AG09319 (cell line): ENCODE data around the gene ARPC4.
A peak's percentile ranks its signal among the peaks of the same experiment; 100 is the strongest.

ENCODE experiments used
- DNase-seq: peaks from one replicate; pipeline ENCODE4 v3.0.0-alpha.2; 2010; ENCODE audit warnings: low read depth; ENCODE audit errors: extremely low read depth
- TF ChIP-seq, protein P1 (sequence below): IDR thresholded peaks from 2 replicates; pipeline ENCODE4 v1.5.1; 2011; ENCODE audit warnings: low read depth, mild to moderate bottlenecking, inconsistent platforms, low read length, moderate library complexity

Gene ARPC4

DNA sequence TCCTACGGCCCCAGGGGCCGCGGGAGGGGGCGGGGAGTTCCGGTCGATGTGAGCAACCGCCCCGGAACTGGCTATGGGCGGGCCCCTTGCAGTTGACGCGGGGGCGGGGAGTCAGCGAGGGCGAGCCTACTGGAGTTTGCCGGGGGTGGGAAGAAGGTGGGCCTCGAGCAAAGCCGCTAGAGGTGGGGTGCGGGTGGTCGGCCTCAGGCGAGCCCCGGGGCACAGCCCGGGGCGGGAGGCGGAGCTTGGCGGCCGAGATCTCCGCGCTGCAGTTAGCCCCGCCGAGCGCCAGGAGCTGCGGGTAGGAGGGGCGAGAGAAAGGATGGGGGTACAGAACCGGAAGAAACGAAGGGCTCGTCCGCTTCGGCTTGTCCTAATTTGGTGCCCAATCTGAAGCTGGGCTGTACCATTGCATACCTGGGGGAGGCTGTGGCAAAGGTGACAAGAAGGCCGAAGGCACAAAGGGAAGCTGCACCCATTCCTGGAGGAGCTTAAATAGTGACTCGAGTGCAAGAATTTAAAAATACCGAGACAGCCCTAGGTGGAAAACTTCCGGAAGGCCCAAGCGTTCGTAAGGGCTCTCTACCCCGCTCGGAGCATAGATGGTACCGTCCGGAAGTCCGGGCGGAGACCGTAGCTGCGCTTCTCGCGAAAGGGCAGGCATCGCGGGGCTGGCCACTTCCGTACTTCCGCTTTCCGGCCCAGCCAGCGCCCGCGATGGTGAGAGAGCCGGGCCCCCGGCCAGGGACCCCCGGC, at the start of gene ARPC4, which contains the start of gene TADA3:
TSS of gene ARPC4 (plus strand) at position 678 of the 756 bp plus-strand sequence. CDS start at position 718, 40 bp downstream.
TSS of gene TADA3 (minus strand) at position 69 of the 756 bp plus-strand sequence. CDS start 1,007 bp downstream, outside the sequence.
- TF ChIP-seq, protein P1, sequence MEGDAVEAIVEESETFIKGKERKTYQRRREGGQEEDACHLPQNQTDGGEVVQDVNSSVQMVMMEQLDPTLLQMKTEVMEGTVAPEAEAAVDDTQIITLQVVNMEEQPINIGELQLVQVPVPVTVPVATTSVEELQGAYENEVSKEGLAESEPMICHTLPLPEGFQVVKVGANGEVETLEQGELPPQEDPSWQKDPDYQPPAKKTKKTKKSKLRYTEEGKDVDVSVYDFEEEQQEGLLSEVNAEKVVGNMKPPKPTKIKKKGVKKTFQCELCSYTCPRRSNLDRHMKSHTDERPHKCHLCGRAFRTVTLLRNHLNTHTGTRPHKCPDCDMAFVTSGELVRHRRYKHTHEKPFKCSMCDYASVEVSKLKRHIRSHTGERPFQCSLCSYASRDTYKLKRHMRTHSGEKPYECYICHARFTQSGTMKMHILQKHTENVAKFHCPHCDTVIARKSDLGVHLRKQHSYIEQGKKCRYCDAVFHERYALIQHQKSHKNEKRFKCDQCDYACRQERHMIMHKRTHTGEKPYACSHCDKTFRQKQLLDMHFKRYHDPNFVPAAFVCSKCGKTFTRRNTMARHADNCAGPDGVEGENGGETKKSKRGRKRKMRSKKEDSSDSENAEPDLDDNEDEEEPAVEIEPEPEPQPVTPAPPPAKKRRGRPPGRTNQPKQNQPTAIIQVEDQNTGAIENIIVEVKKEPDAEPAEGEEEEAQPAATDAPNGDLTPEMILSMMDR: no peak
- peak; percentile 96 for DNase-seq

DNA sequence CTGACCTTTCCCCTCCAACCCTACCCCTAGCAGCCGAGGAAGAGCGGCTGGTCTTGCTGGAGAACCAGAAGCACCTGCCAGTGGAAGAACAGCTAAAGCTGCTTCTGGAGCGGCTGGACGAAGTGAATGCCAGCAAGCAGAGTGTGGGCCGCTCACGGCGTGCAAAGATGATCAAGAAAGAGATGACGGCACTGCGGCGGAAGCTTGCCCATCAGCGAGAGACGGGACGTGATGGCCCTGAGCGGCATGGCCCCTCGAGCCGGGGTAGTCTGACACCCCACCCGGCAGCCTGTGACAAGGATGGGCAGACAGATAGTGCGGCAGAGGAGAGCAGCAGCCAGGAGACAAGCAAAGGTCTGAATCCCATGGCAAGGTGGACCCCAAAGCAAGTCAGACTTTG, 49.3 kb upstream of the ARPC4 start:
- DNase-seq: no peak
- TF ChIP-seq, protein P1: no peak

DNA sequence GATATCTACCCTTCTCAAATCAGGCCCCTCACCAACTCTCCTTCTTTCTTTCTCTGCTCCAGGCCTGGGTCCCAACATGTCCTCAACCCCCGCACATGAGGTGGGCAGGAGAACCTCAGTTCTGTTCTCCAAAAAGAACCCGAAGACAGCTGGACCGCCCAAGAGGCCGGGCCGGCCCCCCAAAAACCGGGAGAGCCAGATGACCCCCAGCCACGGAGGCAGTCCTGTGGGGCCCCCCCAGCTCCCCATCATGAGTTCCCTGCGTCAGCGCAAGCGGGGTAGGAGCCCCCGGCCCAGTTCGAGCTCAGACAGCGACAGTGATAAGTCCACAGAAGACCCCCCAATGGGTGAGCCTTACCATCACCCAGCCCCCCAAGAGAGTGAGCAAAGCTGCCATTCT, 48.7 kb upstream of the ARPC4 start:
- TF ChIP-seq, protein P1: no peak
- DNase-seq: no peak

DNA sequence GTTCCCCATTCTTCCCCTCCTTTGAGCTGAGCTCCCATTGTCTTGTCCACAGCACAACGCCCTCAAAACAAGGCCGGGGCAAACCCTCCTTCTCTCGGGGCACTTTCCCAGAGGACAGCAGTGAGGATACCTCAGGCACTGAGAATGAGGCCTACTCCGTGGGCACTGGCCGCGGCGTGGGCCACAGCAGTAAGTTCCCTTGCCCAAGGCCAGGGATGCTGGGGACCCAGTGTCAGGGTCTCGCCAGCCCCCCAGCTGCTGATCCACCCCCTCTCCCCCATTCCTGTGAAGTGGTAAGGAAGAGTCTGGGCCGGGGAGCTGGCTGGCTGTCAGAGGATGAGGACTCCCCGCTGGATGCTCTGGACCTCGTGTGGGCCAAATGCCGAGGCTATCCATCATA, 47.4 kb upstream of the ARPC4 start:
- TF ChIP-seq, protein P1: no peak
- no peak for DNase-seq

DNA sequence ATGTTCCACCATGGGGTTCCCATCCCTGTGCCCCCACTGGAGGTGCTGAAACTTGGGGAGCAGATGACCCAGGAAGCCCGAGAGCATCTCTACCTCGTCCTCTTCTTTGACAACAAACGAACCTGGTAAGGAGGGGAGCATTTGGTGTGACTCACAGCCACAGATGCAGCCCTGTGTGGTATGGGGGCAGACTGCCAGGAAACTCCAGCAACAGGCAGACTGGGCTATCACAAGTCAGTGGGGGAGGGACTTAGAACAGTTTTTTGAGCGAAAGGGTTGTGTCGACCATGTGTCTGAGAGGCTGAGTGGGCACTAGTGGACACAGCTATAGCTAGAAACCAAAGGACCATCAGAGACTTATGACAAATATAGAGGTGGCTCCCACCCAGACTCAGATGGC, 46.6 kb upstream of the ARPC4 start:
- DNase-seq: no peak
- TF ChIP-seq, protein P1: no peak

DNA sequence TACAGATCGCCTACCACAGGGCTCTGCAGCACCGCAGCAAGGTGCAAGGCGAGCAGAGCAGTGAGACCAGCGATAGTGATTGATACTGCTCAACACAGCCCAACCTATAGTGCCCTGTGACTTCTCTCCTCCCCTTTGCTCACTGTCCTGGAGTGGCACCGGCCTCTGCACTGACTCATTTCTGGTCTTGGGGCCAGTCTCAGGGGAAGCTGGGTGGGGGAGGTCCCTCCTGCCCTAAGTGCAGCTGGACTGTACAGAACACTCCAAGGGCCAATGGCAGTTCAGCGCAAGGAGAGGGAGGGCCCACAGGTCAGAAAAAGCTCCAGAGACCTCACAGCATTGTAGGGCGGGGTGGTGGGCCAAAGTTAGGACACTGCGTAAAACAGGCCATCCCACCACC, 45.6 kb upstream of the ARPC4 start:
- TF ChIP-seq, protein P1: no peak
- DNase-seq: no peak

DNA sequence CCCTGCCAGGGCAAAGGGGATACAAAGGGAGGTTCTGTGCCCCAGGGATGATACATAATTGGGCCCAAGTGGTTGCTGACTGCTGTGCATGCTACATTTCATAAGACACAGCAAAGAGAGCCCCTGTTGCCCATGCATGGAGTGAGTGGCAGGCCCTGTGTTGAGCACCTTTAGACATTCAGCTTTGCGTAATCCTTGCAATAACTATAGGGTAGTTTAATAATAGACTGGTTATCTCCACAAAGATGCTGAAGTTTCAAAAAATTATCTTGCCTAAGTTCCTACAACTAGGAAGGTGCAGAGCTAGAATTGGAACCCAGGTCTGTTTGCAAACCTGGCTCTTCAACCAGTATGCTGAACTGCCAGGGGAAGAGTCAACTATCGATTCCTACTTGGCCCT, 44.9 kb upstream of the ARPC4 start:
- no peak for DNase-seq
- TF ChIP-seq, protein P1: no peak
